Measurements from ENCODE around the gene LRRK2. TPM values are rescaled to one million over a fixed set of nuclear protein-coding genes. Genes with fewer than 3 reads are reported as not detected.

LRRK2 gene
- total and polyA plus RNA-seq, 8 donors = 2.5 to 11.2 (median 8.1) TPM

DNA sequence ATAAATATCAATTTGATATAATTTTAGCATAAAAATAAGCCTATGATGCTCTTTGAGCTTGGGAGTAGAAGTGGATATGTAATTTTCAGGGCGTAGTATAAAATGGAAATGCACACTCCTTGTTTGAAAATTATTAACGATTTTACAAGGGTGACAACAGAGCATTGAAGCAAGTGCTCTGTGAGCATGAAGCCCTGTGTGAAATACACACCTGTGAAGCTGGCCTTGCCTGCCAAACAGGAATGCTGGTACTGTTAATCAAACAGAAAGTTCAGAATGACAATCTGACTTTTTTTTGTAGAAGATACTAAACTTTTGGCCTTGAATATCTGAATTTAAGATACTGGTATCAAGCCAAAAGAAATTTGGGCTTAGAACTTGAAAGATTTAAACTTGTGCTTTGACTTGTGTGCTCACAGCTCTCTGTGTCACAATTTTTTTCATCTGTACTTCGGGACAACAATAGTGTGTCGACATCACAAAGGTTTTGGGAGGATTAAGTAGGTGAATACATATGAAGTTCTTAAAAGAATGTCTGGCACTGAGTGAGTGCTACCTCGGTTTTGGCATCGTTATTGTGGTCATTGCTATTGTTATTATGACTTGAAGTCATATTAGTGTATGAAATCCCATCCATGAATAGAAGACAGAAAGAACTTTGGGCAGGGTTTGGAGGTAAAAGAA is 47.3 kb downstream of the LRRK2 start:
- no peaks in the 10 kb centered on the region for H3K9me3 ChIP-seq
- intact Hi-C loops (cut with DNase I) = no loop called here
- no peaks in the 10 kb centered on the region for H3K36me3 ChIP-seq
- H3K4me1 ChIP-seq = peaks cover 6 to 28% (median 8%) of the 10 kb centered on the region in 3 donors
- no peaks in the 10 kb centered on the region for H3K27me3 ChIP-seq
- peak; percentile 45 to 81 (median 68) for DNase-seq
- ATAC-seq = peak; percentile 97 to 99 (median 98)
- TF ChIP-seq, protein P1, sequence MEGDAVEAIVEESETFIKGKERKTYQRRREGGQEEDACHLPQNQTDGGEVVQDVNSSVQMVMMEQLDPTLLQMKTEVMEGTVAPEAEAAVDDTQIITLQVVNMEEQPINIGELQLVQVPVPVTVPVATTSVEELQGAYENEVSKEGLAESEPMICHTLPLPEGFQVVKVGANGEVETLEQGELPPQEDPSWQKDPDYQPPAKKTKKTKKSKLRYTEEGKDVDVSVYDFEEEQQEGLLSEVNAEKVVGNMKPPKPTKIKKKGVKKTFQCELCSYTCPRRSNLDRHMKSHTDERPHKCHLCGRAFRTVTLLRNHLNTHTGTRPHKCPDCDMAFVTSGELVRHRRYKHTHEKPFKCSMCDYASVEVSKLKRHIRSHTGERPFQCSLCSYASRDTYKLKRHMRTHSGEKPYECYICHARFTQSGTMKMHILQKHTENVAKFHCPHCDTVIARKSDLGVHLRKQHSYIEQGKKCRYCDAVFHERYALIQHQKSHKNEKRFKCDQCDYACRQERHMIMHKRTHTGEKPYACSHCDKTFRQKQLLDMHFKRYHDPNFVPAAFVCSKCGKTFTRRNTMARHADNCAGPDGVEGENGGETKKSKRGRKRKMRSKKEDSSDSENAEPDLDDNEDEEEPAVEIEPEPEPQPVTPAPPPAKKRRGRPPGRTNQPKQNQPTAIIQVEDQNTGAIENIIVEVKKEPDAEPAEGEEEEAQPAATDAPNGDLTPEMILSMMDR (IDR thresholded peaks at IDR 0.05) = no peak
- WGBS, 2 donors = 14 to 16% methylated on average over 6 of the region's 6 CpGs
- no peak for FAIRE-seq
- peak overlapping the region in 1 of 4 donors; percentile 42 for H3K27ac ChIP-seq
- no peak overlapping the region for H3K4me3 ChIP-seq

DNA sequence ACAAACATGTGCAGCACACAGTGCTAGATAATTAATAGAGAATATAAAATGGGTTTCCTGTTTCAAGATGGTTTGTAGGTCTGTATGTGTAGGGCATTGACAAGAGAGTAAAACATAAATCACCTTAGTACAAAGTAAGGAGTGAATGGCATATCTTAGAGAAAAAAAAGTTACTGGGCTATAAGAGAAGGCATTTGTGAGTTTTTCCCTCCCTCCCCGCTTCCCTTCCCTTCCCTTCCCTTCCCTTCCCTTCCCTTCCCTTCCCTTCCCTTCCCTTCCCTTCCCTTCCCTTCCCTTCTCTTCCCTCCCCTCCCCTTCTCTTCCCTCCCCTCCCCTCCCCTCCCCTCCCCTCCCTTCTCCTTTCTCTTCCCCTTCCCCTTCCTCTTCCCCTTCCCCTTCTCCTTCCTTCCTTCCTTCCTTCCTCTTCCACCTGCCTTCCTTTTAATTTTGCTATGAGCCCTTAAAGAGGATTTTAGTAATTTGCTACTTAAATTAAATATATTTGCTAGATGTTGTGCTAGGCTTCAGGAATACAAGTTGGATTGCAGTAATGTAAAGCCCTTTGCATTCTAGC is 57.1 kb downstream of the LRRK2 start:
- no peaks in the 10 kb centered on the region for H3K27me3 ChIP-seq
- FAIRE-seq (no peak), DNase-seq (no peak), ATAC-seq (no peak)
- H3K9me3 ChIP-seq = no peaks in the 10 kb centered on the region
- intact Hi-C loops (cut with DNase I) = no loop called here
- H3K27ac ChIP-seq = no peak overlapping the region
- TF ChIP-seq, protein P1 (IDR thresholded peaks at IDR 0.05) = no peak
- peaks cover 0 to 4% (median 0%) of the 10 kb centered on the region in 3 donors for H3K36me3 ChIP-seq
- no peak overlapping the region for H3K4me3 ChIP-seq
- no peaks in the 10 kb centered on the region for H3K4me1 ChIP-seq
- WGBS, 2 donors = 90 to 100% methylated on average over 1 of the region's 1 CpG

DNA sequence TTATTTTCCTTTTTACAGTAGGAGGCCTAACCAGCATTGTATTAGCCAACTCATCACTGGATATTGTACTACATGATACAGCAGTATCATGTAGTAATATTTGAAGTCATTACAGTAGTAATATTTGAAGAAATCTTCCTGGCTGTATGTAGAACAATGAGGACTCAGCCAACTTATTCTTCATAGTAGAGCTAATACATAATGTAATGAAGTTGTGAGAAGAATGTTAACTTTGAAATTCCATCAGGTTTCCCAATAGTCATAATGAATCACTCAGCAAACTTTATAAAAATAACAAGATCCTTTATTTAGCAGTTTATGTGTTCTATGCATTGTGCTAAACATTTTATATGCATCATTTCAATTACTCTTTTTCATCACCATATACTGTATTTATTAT is 61.8 kb downstream of the LRRK2 start:
- TF ChIP-seq, protein P1 (IDR thresholded peaks at IDR 0.05) = no peak
- no peaks in the 10 kb centered on the region for H3K9me3 ChIP-seq

DNA sequence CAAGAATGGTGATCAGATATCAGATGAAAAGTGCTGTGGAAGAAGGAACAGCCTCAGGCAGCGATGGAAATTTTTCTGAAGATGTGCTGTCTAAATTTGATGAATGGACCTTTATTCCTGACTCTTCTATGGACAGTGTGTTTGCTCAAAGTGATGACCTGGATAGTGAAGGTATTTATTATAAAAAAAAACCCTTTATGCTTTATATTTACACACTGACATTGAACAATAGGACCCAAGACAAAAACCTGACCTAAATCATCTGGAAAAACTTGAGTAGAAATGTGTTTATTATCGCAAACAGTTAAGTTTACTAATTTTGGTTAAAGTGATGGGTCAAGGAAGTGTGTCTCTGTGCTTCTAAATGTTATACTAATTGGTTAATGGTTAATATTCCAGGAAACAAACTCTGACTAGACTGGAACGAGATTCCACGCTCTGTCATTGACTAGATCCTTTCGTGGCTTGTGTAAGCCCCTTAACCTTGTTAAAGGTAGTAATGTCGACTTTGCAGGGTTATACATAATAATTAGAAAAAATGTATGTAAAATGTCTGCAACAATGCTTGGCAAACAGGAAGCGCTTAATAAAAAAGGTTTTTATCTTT is 62.7 kb downstream of the LRRK2 start:
- Histone ChIP-seq H3K27ac (no peak overlapping the region), H3K27me3 (no peaks in the 10 kb centered on the region), H3K9me3 (no peaks in the 10 kb centered on the region), H3K4me3 (no peak overlapping the region), H3K4me1 (no peaks in the 10 kb centered on the region), H3K36me3 (peaks cover 0 to 11% (median 0%) of the 10 kb centered on the region in 3 donors)
- WGBS, 2 donors = 83 to 84% methylated on average over 7 of the region's 7 CpGs
- TF ChIP-seq, protein P1 (IDR thresholded peaks at IDR 0.05) = no peak
- DNase-seq = no peak
- FAIRE-seq = no peak
- no peak for ATAC-seq
- intact Hi-C loops (cut with DNase I) = no loop called here

More for the DNA sequence above, 61.8 kb downstream of the LRRK2 start:
- H3K36me3 ChIP-seq = peaks cover 0 to 11% (median 0%) of the 10 kb centered on the region in 3 donors
- H3K4me1 ChIP-seq = no peaks in the 10 kb centered on the region
- intact Hi-C loops (cut with DNase I) = no loop called here
- no peaks in the 10 kb centered on the region for H3K27me3 ChIP-seq
- no peak overlapping the region for H3K4me3 ChIP-seq
- no peak for DNase-seq
- no peak overlapping the region for H3K27ac ChIP-seq
- ATAC-seq = no peak
- FAIRE-seq = no peak
